IMR-90 (cell line): ENCODE results near the gene SATB2. TPM values are rescaled to one million over a fixed set of nuclear protein-coding genes. Genes with fewer than 3 reads are reported as not detected.

ENCODE experiments used
- ATAC-seq: fragments of 200-7000 bp; cut with Tn5 transposase; 2 replicates; pipeline ENCODE4 v1.9.1; 2020; ENCODE audit warnings: low read depth, mild to moderate bottlenecking, moderate library complexity
- BruUV-seq: library from RNA; stranded (reverse); fragments of 400-500 nt; replicated peaks from 2 replicates; lab custom pipeline; 2021; lab: Mats Ljungman, UMichigan
- CTCF ChIA-PET: fragments of 300-600 bp; formaldehyde crosslinking; extraction: SDS; loops from one replicate; lab custom pipeline; 2021; ENCODE audit warnings: antibody characterized with exemption; lab: Yijun Ruan, JAX
- POLR2A ChIA-PET: fragments of 300-600 bp; sonication (Branson Sonifier 250); formaldehyde crosslinking; loops from one replicate; lab custom pipeline; 2022; ENCODE audit warnings: antibody characterized with exemption; ENCODE audit not compliant: unreplicated experiment; lab: Charles Lee
- DNase-seq: peaks from one replicate; pipeline ENCODE4 v3.0.0; 2013
- H2AFZ ChIP-seq: replicated peaks from 2 replicates; pipeline ENCODE3; 2013; ENCODE audit warnings: low read length, mild to moderate bottlenecking; ENCODE audit not compliant: poor library complexity
- H2AK5ac ChIP-seq: 2 replicates; pipeline ENCODE4 v1.6.1; 2013; ENCODE audit warnings: low read depth, low read length, inconsistent platforms
- H2AK9ac ChIP-seq: replicated peaks from 2 replicates; pipeline ENCODE3; 2013; ENCODE audit warnings: mild to moderate bottlenecking, low read depth, low read length, moderate library complexity; ENCODE audit not compliant: poor library complexity
- H2BK120ac ChIP-seq: 2 replicates; pipeline ENCODE4 v1.6.1; 2013; ENCODE audit warnings: low read depth, low read length, inconsistent platforms
- H2BK15ac ChIP-seq: 3 replicates; pipeline ENCODE4 v1.6.1; 2013; ENCODE audit warnings: low read depth, low read length, inconsistent platforms
- H2BK20ac ChIP-seq: 2 replicates; pipeline ENCODE4 v1.6.1; 2013; ENCODE audit warnings: low read depth, mild to moderate bottlenecking, inconsistent platforms, low read length, moderate library complexity
- H2BK5ac ChIP-seq: 2 replicates; pipeline ENCODE4 v1.6.1; 2013; ENCODE audit warnings: mild to moderate bottlenecking, low read depth, low read length, inconsistent platforms; ENCODE audit not compliant: poor library complexity, severe bottlenecking
- H3K14ac ChIP-seq: replicated peaks from 2 replicates; pipeline ENCODE4 v1.6.1; 2013; ENCODE audit warnings: low read depth, low read length, inconsistent platforms
- H3K18ac ChIP-seq: 2 replicates; pipeline ENCODE4 v1.6.1; 2013; ENCODE audit warnings: low read depth, low read length, control low read depth
- H3K23ac ChIP-seq: 2 replicates; pipeline ENCODE4 v1.6.1; 2013; ENCODE audit warnings: low read depth, low read length, inconsistent platforms
- H3K27ac ChIP-seq: 2 replicates; pipeline ENCODE4 v1.5.1; 2013; ENCODE audit warnings: mild to moderate bottlenecking, control low read depth, low read length; ENCODE audit not compliant: insufficient read depth
- H3K27me3 ChIP-seq: 2 replicates; pipeline ENCODE4 v1.6.1; 2013; ENCODE audit warnings: low read length; ENCODE audit not compliant: control insufficient read depth, insufficient read depth
- H3K36me3 ChIP-seq: 2 replicates; pipeline ENCODE4 v1.6.1; 2013; ENCODE audit warnings: low read length, mixed read lengths; ENCODE audit not compliant: control insufficient read depth, insufficient read depth
- H3K4ac ChIP-seq: 2 replicates; pipeline ENCODE4 v1.6.1; 2013; ENCODE audit warnings: low read depth, low read length, inconsistent platforms
- H3K4me1 ChIP-seq: 2 replicates; pipeline ENCODE4 v1.6.1; 2013; ENCODE audit warnings: low read length, mixed read lengths; ENCODE audit not compliant: control insufficient read depth, insufficient read depth
- H3K4me2 ChIP-seq: 2 replicates; pipeline ENCODE4 v1.6.1; 2013; ENCODE audit warnings: low read depth, mild to moderate bottlenecking, control low read depth, low read length, moderate library complexity
- H3K4me3 ChIP-seq: 2 replicates; pipeline ENCODE4 v1.5.1; 2013; ENCODE audit warnings: low read depth, mild to moderate bottlenecking, control low read depth, low read length, moderate library complexity; ENCODE audit not compliant: insufficient read depth
- H3K56ac ChIP-seq: 2 replicates; pipeline ENCODE4 v1.6.1; 2013; ENCODE audit warnings: low read length, inconsistent platforms; ENCODE audit not compliant: insufficient read depth; ENCODE audit errors: extremely low read depth
- H3K79me1 ChIP-seq, 2 experiments: 2 replicates each; pipeline ENCODE4 v1.6.1; 2013; ENCODE audit warnings: low read length in 2 of 2, inconsistent platforms in 1 of 2, low read depth in 1 of 2
- H3K9ac ChIP-seq: 2 replicates; pipeline ENCODE4 v1.6.1; 2013; ENCODE audit warnings: low read depth, low read length, control low read depth
- H3K9me1 ChIP-seq: 2 replicates; pipeline ENCODE4 v1.6.1; 2013; ENCODE audit warnings: low read length, inconsistent platforms; ENCODE audit not compliant: insufficient read depth
- H3K9me3 ChIP-seq: 2 replicates; pipeline ENCODE4 v1.6.1; 2013; ENCODE audit warnings: low read length; ENCODE audit not compliant: control insufficient read depth, insufficient read depth
- H4K20me1 ChIP-seq: 2 replicates; pipeline ENCODE4 v1.6.1; 2013; ENCODE audit warnings: low read length, inconsistent platforms; ENCODE audit not compliant: insufficient read depth
- H4K5ac ChIP-seq: 2 replicates; pipeline ENCODE4 v1.6.1; 2013; ENCODE audit warnings: mild to moderate bottlenecking, low read depth, low read length, control low read depth
- H4K8ac ChIP-seq, 2 experiments: 2 replicates each; pipeline ENCODE4 v1.6.1; 2013; ENCODE audit warnings: low read depth in 2 of 2, low read length in 2 of 2, control low read depth in 1 of 2, inconsistent platforms in 1 of 2
- H4K91ac ChIP-seq: 2 replicates; pipeline ENCODE4 v1.6.1; 2013; ENCODE audit warnings: low read depth, low read length, inconsistent platforms; ENCODE audit not compliant: insufficient read depth
- BHLHE40 ChIP-seq: fragments of 150-350 bp; IDR thresholded peaks from 2 replicates; pipeline ENCODE4 v1.6.1; 2016; ENCODE audit warnings: mild to moderate bottlenecking, low read depth, low read length
- CEBPB ChIP-seq: IDR thresholded peaks from 2 replicates; pipeline ENCODE4 v1.6.1; 2012; ENCODE audit warnings: low read depth, low read length, improper control_type of control experiment
- CHD1 ChIP-seq: IDR thresholded peaks from 2 replicates; pipeline ENCODE4 v1.6.1; 2012; ENCODE audit warnings: low read depth, low read length, improper control_type of control experiment
- CTCF ChIP-seq: conservative IDR thresholded peaks from 2 replicates; pipeline ENCODE4 v1.5.1; 2012; ENCODE audit warnings: mild to moderate bottlenecking, low read depth, low read length, improper control_type of control experiment
- ELK1 ChIP-seq: fragments of 150-350 bp; IDR thresholded peaks from 2 replicates; pipeline ENCODE4 v1.6.1; 2016; ENCODE audit warnings: low read depth, mild to moderate bottlenecking, low read length, moderate library complexity, borderline replicate concordance
- FOS ChIP-seq: fragments of 150-350 bp; IDR thresholded peaks from 2 replicates; pipeline ENCODE4 v1.6.1; 2016; ENCODE audit warnings: low read depth, low read length
- MAFK ChIP-seq: IDR thresholded peaks from 2 replicates; pipeline ENCODE4 v1.6.1; 2012; ENCODE audit warnings: low read depth, low read length, improper control_type of control experiment
- MAZ ChIP-seq: IDR thresholded peaks from 2 replicates; pipeline ENCODE4 v1.6.1; 2012; ENCODE audit warnings: low read depth, mild to moderate bottlenecking, low read length, improper control_type of control experiment, moderate library complexity, borderline replicate concordance
- MXI1 ChIP-seq: IDR thresholded peaks from 2 replicates; pipeline ENCODE4 v1.6.1; 2012; ENCODE audit warnings: low read depth, mild to moderate bottlenecking, low read length, moderate library complexity, borderline replicate concordance
- NFE2L2 ChIP-seq: fragments of 150-350 bp; IDR thresholded peaks from 2 replicates; pipeline ENCODE4 v1.6.1; 2016; ENCODE audit warnings: low read depth, mild to moderate bottlenecking, low read length
- POLR2A ChIP-seq: IDR thresholded peaks from 2 replicates; pipeline ENCODE4 v1.6.1; 2012; ENCODE audit warnings: mild to moderate bottlenecking, low read depth, low read length
- RAD21 ChIP-seq: IDR thresholded peaks from 2 replicates; pipeline ENCODE4 v1.6.1; 2012; ENCODE audit warnings: low read length, improper control_type of control experiment
- RCOR1 ChIP-seq: IDR thresholded peaks from 2 replicates; pipeline ENCODE4 v1.6.1; 2012; ENCODE audit warnings: mild to moderate bottlenecking, low read length, improper control_type of control experiment; ENCODE audit not compliant: insufficient replicate concordance
- RFX5 ChIP-seq: IDR thresholded peaks from 2 replicates; pipeline ENCODE4 v1.8.0; 2012; ENCODE audit warnings: low read depth, mild to moderate bottlenecking, low read length, moderate library complexity
- SMC3 ChIP-seq: fragments of 150-350 bp; IDR thresholded peaks from 2 replicates; pipeline ENCODE4 v1.6.1; 2016; ENCODE audit warnings: low read depth, mild to moderate bottlenecking, antibody characterized with exemption, low read length, moderate library complexity
- USF2 ChIP-seq: fragments of 150-350 bp; IDR thresholded peaks from 2 replicates; pipeline ENCODE4 v1.6.1; 2017; ENCODE audit warnings: mild to moderate bottlenecking, antibody characterized with exemption, low read length, low read depth
- WGBS, 2 experiments: methylation state at CpG; one replicate each; pipeline versions ENCODE4 v1.1.5 to v1.1.7; 2013; ENCODE audit warnings: missing lambda C conversion rate in 2 of 2; ENCODE audit not compliant: insufficient read length in 1 of 2; ENCODE audit errors: extremely low coverage in 2 of 2; 5-methylcytosine and 5-hydroxymethylcytosine counted together
- dilution Hi-C: fragments of 300-500 bp; cut with HindIII; formaldehyde crosslinking; loops from one replicate; pipeline ENCODE4 v1.14.3; 2018; ENCODE audit warnings: low sequenced_read_pairs; ENCODE audit not compliant: unreplicated experiment
- in situ Hi-C: fragments of 300-500 bp; cut with MboI; formaldehyde crosslinking; loops from 3 replicates; pipeline ENCODE4 v1.14.3; 2019; ENCODE audit warnings: low sequenced_read_pairs, inconsistent platforms, mixed read lengths
- intact Hi-C: fragments of 100-400 bp; cut with micrococcal nuclease; formaldehyde crosslinking; loops from 2 replicates; pipeline ENCODE4 v1.10.0; 2022
- polyA plus RNA-seq, 3 experiments: library from polyadenylated mRNA; depleted of rRNA; stranded (reverse); fragments of >200 nt; gene quantifications; 2 replicates each; pipeline ENCODE4 v1.2.3, GENCODE V29; 2012; ENCODE audit warnings: low replicate concordance in 1 of 3
- total RNA-seq: library from RNA; depleted of rRNA; stranded (reverse); fragments of >200 nt; gene quantifications from 2 replicates; pipeline ENCODE4 v1.2.3, GENCODE V29; 2012

The SATB2 gene
- total and polyA plus RNA-seq, 2 of the 4 experiments (the other 2 are of a cell fraction): 6.2 to 8.4 TPM

GRCh38 chr2:199439542-199439941 lies 18.2 kb downstream of the SATB2 start:
- WGBS, 2 experiments: no CpG with 5 or more reads among the region's 5 CpGs
- no peak for TF ChIP-seq BHLHE40
- no peak for TF ChIP-seq POLR2A
- no peak for TF ChIP-seq CEBPB
- no peak for TF ChIP-seq MAZ
- no peak for TF ChIP-seq USF2
- TF ChIP-seq NFE2L2: no peak
- TF ChIP-seq CHD1: no peak
- no peak for TF ChIP-seq MAFK
- TF ChIP-seq FOS: no peak
- no peak for TF ChIP-seq SMC3
- no peak for TF ChIP-seq CTCF
- TF ChIP-seq MXI1: no peak
- no peak for TF ChIP-seq RAD21
- no peak for TF ChIP-seq RCOR1
- no peak for TF ChIP-seq ELK1
- TF ChIP-seq RFX5: no peak
- Histone ChIP-seq H2AK5ac (no peak overlapping the region), H3K79me1 (peaks cover 10 to 36% of the 10 kb centered on the region in 2 experiments; a peak in 3 of 4 replicates), H3K4me2 (no peak overlapping the region), H3K56ac (no peak overlapping the region), H4K20me1 (no peaks in the 10 kb centered on the region), H4K8ac (no peak overlapping the region), H3K4me1 (no peaks in the 10 kb centered on the region), H3K23ac (no peak overlapping the region), H2BK15ac (no peak overlapping the region), H3K9me3 (no peaks in the 10 kb centered on the region), H2BK5ac (no peak overlapping the region), H2AFZ (no peak overlapping the region), H2AK9ac (no peak overlapping the region), H3K9me1 (peaks cover 10% of the 10 kb centered on the region; the same call in 1 of the 2 replicates), H3K27ac (no peak overlapping the region), H3K27me3 (no peaks in the 10 kb centered on the region), H4K91ac (no peak overlapping the region), H2BK20ac (no peak overlapping the region), H4K5ac (no peak overlapping the region), H3K4me3 (no peak overlapping the region), H3K18ac (no peak overlapping the region), H2BK120ac (no peak overlapping the region), H3K9ac (no peak overlapping the region), H3K36me3 (peaks cover 4% of the 10 kb centered on the region; the same call in 1 of the 2 replicates), H3K14ac (no peak overlapping the region), H3K4ac (no peak overlapping the region)
- ChIA-PET POLR2A (no interaction called here), CTCF (no interaction called here)
- dilution Hi-C loops: no loop called here
- DNase-seq: no peak
- in situ Hi-C loops: no loop called here
- ATAC-seq: no peak
- BruUV-seq: no TSS peak
- intact Hi-C loops: no loop called here
